HCT116 (cell line): ENCODE measurements around the gene GIT1. TPM values are rescaled to one million over a fixed set of nuclear protein-coding genes. Genes with fewer than 3 reads are reported as not detected.

ENCODE experiments used
- ATAC-seq: fragments of 200-7000 bp; cut with Tn5 transposase; 2 replicates; pipeline ENCODE4 v1.9.1; 2020; ENCODE audit warnings: mild to moderate bottlenecking, moderate library complexity
- BruUV-seq: library from RNA; stranded (reverse); fragments of 400-500 nt; replicated peaks from 2 replicates; lab custom pipeline; 2021; lab: Mats Ljungman, UMichigan
- CTCF ChIA-PET: fragments of 300-600 bp; sonication (Branson Sonifier 250); formaldehyde crosslinking; loops from one replicate; lab custom pipeline; 2021; ENCODE audit warnings: antibody characterized with exemption; lab: Charles Lee
- POLR2A ChIA-PET: fragments of 300-600, 350-600 bp; sonication (Branson Sonifier 250); formaldehyde crosslinking; loops from one replicate; lab custom pipeline; 2021; ENCODE audit warnings: antibody characterized with exemption; lab: Charles Lee
- RAD21 ChIA-PET, 2 experiments: fragments of 300-600 bp; sonication (Branson Sonifier 250); formaldehyde crosslinking; loops; one replicate each; lab custom pipeline; 2023; ENCODE audit warnings: low total read pairs in 2 of 2; ENCODE audit not compliant: uncharacterized antibody in 2 of 2, unreplicated experiment in 2 of 2, low non-redundant PET in 1 of 2; lab: Charles Lee
- DNase-seq: peaks from one replicate; pipeline ENCODE4 v3.0.0-alpha.2; 2010; ENCODE audit warnings: low read depth, low spot score
- H2AFZ ChIP-seq: fragments of 200-600 bp; shearing (Covaris generic), sonication (generic); 2 replicates; pipeline ENCODE4 v1.6.1; 2017; ENCODE audit warnings: low read depth, mixed run types, mixed read lengths, antibody characterized with exemption, low read length; ENCODE audit not compliant: poor library complexity, severe bottlenecking
- H3K27ac ChIP-seq: 2 replicates; pipeline ENCODE4 v1.5.1; 2012; ENCODE audit warnings: low read depth, low read length
- H3K27me3 ChIP-seq: fragments of 200-600 bp; sonication (generic); 2 replicates; pipeline ENCODE4 v1.6.1; 2016; ENCODE audit warnings: mixed run types, low read length, mixed read lengths; ENCODE audit not compliant: insufficient read depth
- H3K36me3 ChIP-seq, 2 experiments: fragments of 200-500 bp in 1 of 2; fragments of 200-600 bp in 1 of 2; sonication (Bioruptor generic) in 1 of 2; sonication (generic) in 1 of 2; 2 replicates each; pipeline versions ENCODE4 v1.5.1 to v1.6.1; 2014 to 2016; ENCODE audit warnings: low read length in 2 of 2, inconsistent platforms in 1 of 2, mixed read lengths in 1 of 2, mixed run types in 1 of 2; ENCODE audit not compliant: insufficient read depth in 2 of 2, control insufficient read depth in 1 of 2
- H3K4me1 ChIP-seq, 2 experiments: fragments of 200-600 bp in 1 of 2; sonication (generic) in 1 of 2; 2 replicates each; pipeline versions ENCODE4 v1.5.1 to v1.6.1; 2012 to 2017; ENCODE audit warnings: low read length in 2 of 2, inconsistent platforms in 1 of 2, mild to moderate bottlenecking in 1 of 2, mixed read lengths in 1 of 2, mixed run types in 1 of 2, moderate library complexity in 1 of 2; ENCODE audit not compliant: insufficient read depth in 2 of 2, control insufficient read depth in 1 of 2
- H3K4me2 ChIP-seq: fragments of 200-600 bp; sonication (generic); 2 replicates; pipeline ENCODE4 v1.6.1; 2017; ENCODE audit warnings: mixed run types, low read length, mixed read lengths
- H3K4me3 ChIP-seq, 2 experiments: fragments of 200-600 bp in 1 of 2; sonication (generic) in 1 of 2; replicated peaks in 1 of 2; 2 replicates each; pipeline ENCODE4 v1.5.1; 2011 to 2016; ENCODE audit warnings: low read length in 2 of 2, control low read depth in 1 of 2, low read depth in 1 of 2, mild to moderate bottlenecking in 1 of 2, mixed read lengths in 1 of 2, mixed run types in 1 of 2
- H3K79me2 ChIP-seq: fragments of 200-600 bp; sonication (generic); 2 replicates; pipeline ENCODE4 v1.6.1; 2017; ENCODE audit warnings: mild to moderate bottlenecking, mixed run types, low read length, moderate library complexity, mixed read lengths; ENCODE audit not compliant: insufficient read depth
- H3K9ac ChIP-seq: fragments of 200-600 bp; sonication (generic); 2 replicates; pipeline ENCODE4 v1.6.1; 2016; ENCODE audit warnings: low read length, mixed read lengths
- H3K9me2 ChIP-seq: fragments of 200-600 bp; sonication (generic), shearing (Covaris generic); 2 replicates; pipeline ENCODE4 v1.6.1; 2017; ENCODE audit warnings: mixed run types, mild to moderate bottlenecking, moderate library complexity; ENCODE audit not compliant: insufficient read depth
- H3K9me3 ChIP-seq, 2 experiments: fragments of 200-500 bp in 1 of 2; fragments of 200-600 bp in 1 of 2; sonication (Bioruptor generic) in 1 of 2; sonication (generic) in 1 of 2; 2 replicates each; pipeline ENCODE4 v1.6.1; 2014 to 2017; ENCODE audit warnings: low read length in 2 of 2, mixed read lengths in 2 of 2, inconsistent platforms in 1 of 2, low read depth in 1 of 2, mild to moderate bottlenecking in 1 of 2, mixed run types in 1 of 2, moderate library complexity in 1 of 2; ENCODE audit not compliant: control insufficient read depth in 1 of 2, insufficient read depth in 1 of 2
- H4K20me1 ChIP-seq: fragments of 200-600 bp; sonication (generic), shearing (Covaris generic); 2 replicates; pipeline ENCODE4 v1.6.1; 2017; ENCODE audit warnings: mixed run types, mild to moderate bottlenecking, moderate library complexity; ENCODE audit not compliant: insufficient read depth
- CEBPB ChIP-seq: IDR thresholded peaks from 2 replicates; pipeline ENCODE4 v1.6.1; 2012; ENCODE audit warnings: low read depth
- EGR1 ChIP-seq: IDR thresholded peaks from 2 replicates; pipeline ENCODE4 v1.6.1; 2012; ENCODE audit warnings: low read depth
- EZH2phosphoT487 ChIP-seq: fragments of 200-600 bp; IDR thresholded peaks from 2 replicates; pipeline ENCODE4 v1.6.1; 2018; ENCODE audit warnings: antibody characterized with exemption, borderline replicate concordance
- POLR2A ChIP-seq: IDR thresholded peaks from 2 replicates; pipeline ENCODE4 v1.7.0; 2011; ENCODE audit warnings: borderline replicate concordance; ENCODE audit not compliant: insufficient read depth, insufficient read length; ENCODE audit errors: extremely low read depth
- POLR2AphosphoS5 ChIP-seq: IDR thresholded peaks from 2 replicates; pipeline ENCODE4 v1.6.1; 2011; ENCODE audit warnings: mild to moderate bottlenecking, low read depth, low read length, moderate library complexity
- SIN3A ChIP-seq: IDR thresholded peaks from 2 replicates; pipeline ENCODE4 v1.6.1; 2012; ENCODE audit warnings: low read depth
- ZFX ChIP-seq: fragments of 450-650 bp; IDR thresholded peaks from 2 replicates; pipeline ENCODE4 v1.6.1; 2017
- ZNF274 ChIP-seq: fragments of 200-500 bp; sonication (Bioruptor generic); IDR thresholded peaks from 2 replicates; pipeline ENCODE4 v1.6.1; 2014; ENCODE audit warnings: mild to moderate bottlenecking, low read depth, low read length, inconsistent platforms
- intact Hi-C: fragments of 100-400 bp; cut with micrococcal nuclease; formaldehyde crosslinking; loops from 2 replicates; pipeline ENCODE4 v1.10.0; 2022
- total RNA-seq: library from RNA; stranded (reverse); gene quantifications from one replicate; pipeline ENCODE4 v1.2.1, GENCODE V29; 2021; ENCODE audit not compliant: unreplicated experiment
- TF ChIP-seq, protein P1 (sequence below): IDR thresholded peaks from 2 replicates; pipeline ENCODE4 v1.6.1; 2012

GIT1 gene
- total RNA-seq, 1 experiment from 2014 or later = 76.5 TPM

DNA sequence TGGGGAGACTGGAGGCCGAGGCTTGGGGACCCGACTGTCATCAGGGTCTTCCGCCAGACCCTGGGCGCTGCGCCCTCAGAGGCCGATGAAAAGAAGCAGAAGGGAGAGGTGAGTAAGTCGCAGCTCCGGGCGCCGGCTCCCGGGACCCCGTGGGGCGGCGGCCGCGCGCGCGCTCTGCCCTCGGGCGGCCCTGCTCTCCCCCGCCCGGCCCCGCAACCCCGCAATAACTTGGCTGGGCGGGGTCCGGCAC, 22.2 kb downstream of the GIT1 start:
- no peak for DNase-seq
- peaks cover 10% of the 10 kb centered on the region; the same call in 1 of the 2 replicates for H3K79me2 ChIP-seq
- no peaks in the 10 kb centered on the region for H3K27me3 ChIP-seq
- H3K4me2 ChIP-seq = peak overlapping the region; percentile 99
- TF ChIP-seq ZNF274 (no peak), EGR1 (peak; percentile 15; the same call in 1 of the 2 replicates)
- peak overlapping the region; percentile 9 for H2AFZ ChIP-seq
- H3K27ac ChIP-seq = peak overlapping the region; percentile 82
- no peaks in the 10 kb centered on the region for H3K9me3 ChIP-seq
- intact Hi-C loops = no loop called here
- BruUV-seq = no TSS peak
- H3K36me3 ChIP-seq = peaks cover under 1 to 2% of the 10 kb centered on the region in 2 experiments; a peak in 1 of 4 replicates
- RAD21 ChIA-PET = no interaction called here
- peaks cover 13 to 25% of the 10 kb centered on the region in 2 experiments for H3K4me1 ChIP-seq
- H4K20me1 ChIP-seq = no peaks in the 10 kb centered on the region
- POLR2A ChIA-PET = interaction anchor here (1.0 kb wide), 1 partner anchor 23 kb away, joined by 3 read pairs; no protein-coding TSS in a partner anchor
- peak; percentile 20 for ATAC-seq
- H3K9me2 ChIP-seq = no peaks in the 10 kb centered on the region
- CTCF ChIA-PET = interaction anchor here (1.0 to 3.8 kb wide), 7 partner anchors 16 to 526 kb away, joined by 3 to 30 read pairs (median 4); partner anchors contain the start of gene ANKRD13B
- H3K9ac ChIP-seq = peak overlapping the region; percentile 75
- H3K4me3 ChIP-seq = peak overlapping the region; percentile 79 to 82

DNA sequence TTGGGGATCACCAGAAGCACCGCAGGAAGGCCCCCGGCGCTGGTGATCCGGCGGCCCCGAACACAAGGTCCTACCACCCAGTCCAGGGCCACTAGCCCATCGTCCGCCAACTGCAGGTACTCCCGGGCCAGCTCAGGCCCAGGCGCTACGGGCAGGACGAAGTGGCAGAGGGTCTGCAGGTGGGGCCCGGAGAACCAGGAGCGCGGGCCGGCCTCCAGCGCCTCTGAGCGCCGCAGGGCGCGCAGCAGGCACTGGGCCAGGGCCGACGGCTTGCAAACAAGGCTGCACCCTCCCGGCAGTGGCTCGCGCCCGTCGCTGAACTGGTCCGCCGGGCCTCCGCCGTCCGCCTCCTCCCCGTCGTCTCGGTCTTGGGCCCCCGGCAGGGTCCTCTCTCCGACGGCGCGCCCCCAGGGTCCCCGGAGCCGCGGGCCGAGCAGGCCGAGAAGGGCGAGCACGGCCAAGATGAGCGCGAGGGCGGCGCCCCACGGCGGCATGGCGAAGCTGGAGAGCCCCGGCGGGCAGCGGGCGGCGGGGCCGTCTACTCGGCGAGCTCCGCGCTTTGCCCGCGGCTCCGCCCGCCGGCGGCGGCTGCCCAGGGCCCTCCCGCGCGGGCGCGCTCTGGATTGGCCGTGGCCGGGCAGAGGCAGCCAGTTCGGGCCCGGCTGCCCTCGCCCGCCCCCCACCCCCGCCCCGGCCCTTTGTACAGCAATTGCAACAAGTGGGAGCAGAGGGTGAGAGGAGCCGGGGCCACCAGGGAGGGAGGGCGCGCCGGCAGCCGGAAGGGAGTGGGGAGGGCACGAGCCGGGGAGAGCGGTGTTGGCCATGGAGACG, 22.8 kb downstream of the GIT1 start, which contains the start of gene ABHD15:
Gene ABHD15, minus strand, starts transcription at position 565 of the 831 bp plus-strand sequence. Its CDS starts 71 bp downstream, at position 494.
- Histone ChIP-seq H3K4me2 (peak within 1 kb of the TSS; percentile 99), H3K9me3 (no peaks in the 10 kb centered on the region), H3K4me3 (peak within 1 kb of the TSS; percentile 79 to 82), H3K9me2 (no peaks in the 10 kb centered on the region), H3K27ac (peak within 1 kb of the TSS; percentile 82), H4K20me1 (no peaks in the 10 kb centered on the region), H3K36me3 (peaks cover 3 to 4% of the 10 kb centered on the region in 2 experiments; a peak in 1 of 4 replicates), H3K9ac (peak within 1 kb of the TSS; percentile 75), H3K79me2 (peaks cover 10% of the 10 kb centered on the region; the same call in 1 of the 2 replicates), H3K27me3 (no peaks in the 10 kb centered on the region), H2AFZ (peak within 1 kb of the TSS; percentile 88), H3K4me1 (peaks cover 13 to 25% of the 10 kb centered on the region in 2 experiments)
- intact Hi-C loops = no loop called here
- BruUV-seq = no TSS peak
- ATAC-seq (peak; percentile 62), DNase-seq (peak; percentile 19)
- ChIA-PET RAD21 (interaction anchor here (1.1 to 1.3 kb wide), 4 partner anchors 25 to 442 kb away, joined by 3 to 5 read pairs (median 3); no protein-coding TSS in a partner anchor), POLR2A (interaction anchor here (1.0 kb wide), 1 partner anchor 24 kb away, joined by 3 read pairs; no protein-coding TSS in a partner anchor), CTCF (interaction anchor here (1.0 to 3.8 kb wide), 6 partner anchors 11 to 442 kb away, joined by 3 to 30 read pairs (median 4); partner anchors contain the start of gene ANKRD13B)
- TF ChIP-seq POLR2A = peak; percentile 43
- TF ChIP-seq CEBPB = no peak
- TF ChIP-seq EGR1 = 0 out of 2 replicates have a peak, but pooled peaks have one; percentile 12
- peak; percentile 40; the same call in 1 of the 2 replicates for TF ChIP-seq SIN3A
- peak; percentile 22; the same call in 1 of the 2 replicates for TF ChIP-seq POLR2AphosphoS5
- TF ChIP-seq ZFX = peak; percentile 86
- TF ChIP-seq EZH2phosphoT487 = no peak
- TF ChIP-seq, protein P1, sequence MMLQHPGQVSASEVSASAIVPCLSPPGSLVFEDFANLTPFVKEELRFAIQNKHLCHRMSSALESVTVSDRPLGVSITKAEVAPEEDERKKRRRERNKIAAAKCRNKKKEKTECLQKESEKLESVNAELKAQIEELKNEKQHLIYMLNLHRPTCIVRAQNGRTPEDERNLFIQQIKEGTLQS = no peak
